Panc1 (cell line): Measurements from ENCODE around the gene DEPP1.

Experiments
- POLR2AphosphoS5 ChIP-seq: IDR thresholded peaks from 2 replicates; pipeline ENCODE4 v1.6.1; 2012; ENCODE audit warnings: mild to moderate bottlenecking, low read depth, low read length, moderate library complexity
- SIN3A ChIP-seq: IDR thresholded peaks from 2 replicates; pipeline ENCODE4 v1.6.1; 2012; ENCODE audit warnings: low read depth, mild to moderate bottlenecking, low read length, moderate library complexity, borderline replicate concordance; ENCODE audit not compliant: insufficient read depth
- TCF7L2 ChIP-seq: IDR thresholded peaks from 2 replicates; pipeline ENCODE4 v1.6.1; 2011; ENCODE audit warnings: mild to moderate bottlenecking, low read depth, low read length, inconsistent platforms
- TF ChIP-seq, protein P1 (sequence below): fragments of 450-650 bp; IDR thresholded peaks from 2 replicates; pipeline ENCODE4 v1.5.1; 2017; ENCODE audit warnings: mild to moderate bottlenecking

DNA sequence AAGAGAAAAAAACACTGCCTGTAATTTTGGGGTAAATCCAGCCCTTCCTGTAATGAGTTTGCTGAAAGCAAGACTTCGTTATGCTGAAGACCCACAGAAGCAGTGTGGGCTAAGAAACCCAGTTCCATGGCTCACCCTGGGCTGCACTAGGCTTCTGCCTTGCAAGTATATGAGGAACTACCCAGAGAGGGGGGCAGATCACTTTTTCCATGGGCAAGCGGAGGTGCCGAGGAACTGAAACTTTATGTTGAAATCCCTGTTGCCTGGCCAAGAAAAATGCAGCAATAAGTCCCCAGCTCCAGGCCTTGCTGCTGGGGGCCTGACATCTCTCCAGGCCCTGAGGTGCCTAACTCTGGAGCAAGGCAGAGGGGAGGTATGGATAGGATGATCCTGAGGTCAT is 10.5 kb downstream of the DEPP1 start:
- TF ChIP-seq SIN3A = no peak
- TF ChIP-seq, protein P1, sequence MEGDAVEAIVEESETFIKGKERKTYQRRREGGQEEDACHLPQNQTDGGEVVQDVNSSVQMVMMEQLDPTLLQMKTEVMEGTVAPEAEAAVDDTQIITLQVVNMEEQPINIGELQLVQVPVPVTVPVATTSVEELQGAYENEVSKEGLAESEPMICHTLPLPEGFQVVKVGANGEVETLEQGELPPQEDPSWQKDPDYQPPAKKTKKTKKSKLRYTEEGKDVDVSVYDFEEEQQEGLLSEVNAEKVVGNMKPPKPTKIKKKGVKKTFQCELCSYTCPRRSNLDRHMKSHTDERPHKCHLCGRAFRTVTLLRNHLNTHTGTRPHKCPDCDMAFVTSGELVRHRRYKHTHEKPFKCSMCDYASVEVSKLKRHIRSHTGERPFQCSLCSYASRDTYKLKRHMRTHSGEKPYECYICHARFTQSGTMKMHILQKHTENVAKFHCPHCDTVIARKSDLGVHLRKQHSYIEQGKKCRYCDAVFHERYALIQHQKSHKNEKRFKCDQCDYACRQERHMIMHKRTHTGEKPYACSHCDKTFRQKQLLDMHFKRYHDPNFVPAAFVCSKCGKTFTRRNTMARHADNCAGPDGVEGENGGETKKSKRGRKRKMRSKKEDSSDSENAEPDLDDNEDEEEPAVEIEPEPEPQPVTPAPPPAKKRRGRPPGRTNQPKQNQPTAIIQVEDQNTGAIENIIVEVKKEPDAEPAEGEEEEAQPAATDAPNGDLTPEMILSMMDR = no peak
- no peak for TF ChIP-seq TCF7L2
- TF ChIP-seq POLR2AphosphoS5 = no peak
